ENCODE results near the gene PDE4D.

PDE4D gene

GRCh38 chr5:59204114-59204897 is 689.2 kb downstream of the PDE4D start:
- Histone ChIP-seq H2BK15ac (ENCODE audit: low read length) (no peak overlapping the region), H2BK5ac (ENCODE audit: low read length) (no peak overlapping the region), H3K79me1 (ENCODE audit: low read depth, low read length) (peaks cover 2% of the 10 kb centered on the region), H3K4ac (ENCODE audit: low read length) (no peak overlapping the region), H3K4me3 (ENCODE audit: low read length in 2 of 2) (no peak overlapping the region), H3K4me1 (ENCODE audit: control insufficient read depth in 2 of 2, insufficient read depth in 1 of 2, low read depth in 1 of 2, low read length in 2 of 2) (no peaks in the 10 kb centered on the region), H3K14ac (ENCODE audit: low read length) (no peak overlapping the region), H3K27ac (replicated peaks; ENCODE audit: low read length) (no peak overlapping the region), H2BK120ac (ENCODE audit: low read depth, low read length) (no peak overlapping the region), H4K8ac (ENCODE audit: low read depth, low read length) (no peak overlapping the region), H3K18ac (ENCODE audit: low read length) (no peak overlapping the region), H3K36me3 (replicated peaks in 1 of 2; ENCODE audit: control insufficient read depth in 2 of 2, insufficient read depth in 2 of 2, low read length in 2 of 2) (no peaks in the 10 kb centered on the region), H3K9ac (ENCODE audit: low read depth, low read length, poor library complexity) (no peak overlapping the region), H3K9me3 (replicated peaks in 1 of 2; ENCODE audit: control insufficient read depth in 2 of 2, insufficient read depth in 1 of 2, low read depth in 1 of 2, low read length in 2 of 2) (peaks cover 0 to 2% of the 10 kb centered on the region in 2 donors), H2AK5ac (ENCODE audit: low read depth, low read length) (no peak overlapping the region), H2AFZ (ENCODE audit: low read length) (no peak overlapping the region), H3K4me2 (ENCODE audit: insufficient read depth, low read length, poor library complexity, severe bottlenecking) (no peak overlapping the region), H2BK12ac (ENCODE audit: low read length) (no peak overlapping the region), H3K27me3 (ENCODE audit: control insufficient read depth in 3 of 3, insufficient read depth in 3 of 3, low read depth in 1 of 3, low read length in 3 of 3) (no peaks in the 10 kb centered on the region), H3K23ac (ENCODE audit: low read depth, low read length, poor library complexity) (no peak overlapping the region), H4K91ac (ENCODE audit: low read depth, low read length, poor library complexity) (no peak overlapping the region)
- WGBS, 2 donors (ENCODE audit: extremely low coverage in 2 of 2, insufficient read length in 2 of 2, insufficient replicate concordance in 1 of 2), result no CpG with 5 or more reads among the region's 5 CpGs
- DNase-seq (ENCODE audit: low spot score), result no peak

- H3K4me3 ChIP-seq (ENCODE audit: low read length in 2 of 2), result no peak overlapping the region
- H3K14ac ChIP-seq (ENCODE audit: low read length), result no peak overlapping the region
- H3K4me1 ChIP-seq (ENCODE audit: control insufficient read depth in 2 of 2, insufficient read depth in 1 of 2, low read depth in 1 of 2, low read length in 2 of 2), result peaks cover 0 to 2% of the 10 kb centered on the region in 2 donors
- no peak overlapping the region for H2BK120ac ChIP-seq (ENCODE audit: low read depth, low read length)
- H3K36me3 ChIP-seq (replicated peaks in 1 of 2; ENCODE audit: control insufficient read depth in 2 of 2, insufficient read depth in 2 of 2, low read length in 2 of 2), result no peaks in the 10 kb centered on the region
- H3K79me1 ChIP-seq (ENCODE audit: low read depth, low read length), result peaks cover 2% of the 10 kb centered on the region
- H4K8ac ChIP-seq (ENCODE audit: low read depth, low read length), result no peak overlapping the region
- H3K9me3 ChIP-seq (replicated peaks in 1 of 2; ENCODE audit: control insufficient read depth in 2 of 2, insufficient read depth in 1 of 2, low read depth in 1 of 2, low read length in 2 of 2), result peaks cover 2 to 3% of the 10 kb centered on the region in 2 donors
- H2BK15ac ChIP-seq (ENCODE audit: low read length), result no peak overlapping the region
- no peak for DNase-seq (ENCODE audit: low spot score)
- no peak overlapping the region for H3K18ac ChIP-seq (ENCODE audit: low read length)
- no CpG with 5 or more reads among the region's 7 CpGs for WGBS, 2 donors (ENCODE audit: extremely low coverage in 2 of 2, insufficient read length in 2 of 2, insufficient replicate concordance in 1 of 2)
- no peaks in the 10 kb centered on the region for H3K27me3 ChIP-seq (ENCODE audit: control insufficient read depth in 3 of 3, insufficient read depth in 3 of 3, low read depth in 1 of 3, low read length in 3 of 3)
- no peak overlapping the region for H3K4me2 ChIP-seq (ENCODE audit: insufficient read depth, low read length, poor library complexity, severe bottlenecking)
- no peak overlapping the region for H3K9ac ChIP-seq (ENCODE audit: low read depth, low read length, poor library complexity)
- H3K27ac ChIP-seq (replicated peaks; ENCODE audit: low read length), result no peak overlapping the region
- H3K4ac ChIP-seq (ENCODE audit: low read length), result no peak overlapping the region
- H4K91ac ChIP-seq (ENCODE audit: low read depth, low read length, poor library complexity), result no peak overlapping the region
- no peak overlapping the region for H2AK5ac ChIP-seq (ENCODE audit: low read depth, low read length)
- no peak overlapping the region for H3K23ac ChIP-seq (ENCODE audit: low read depth, low read length, poor library complexity)
- H2BK5ac ChIP-seq (ENCODE audit: low read length), result no peak overlapping the region
- H2AFZ ChIP-seq (ENCODE audit: low read length), result no peak overlapping the region
- H2BK12ac ChIP-seq (ENCODE audit: low read length), result no peak overlapping the region
Measured at GRCh38 chr5:59199868-59200267, 693.7 kb downstream of the PDE4D start.

- Histone ChIP-seq H3K4me1 (ENCODE audit: control insufficient read depth in 2 of 2, insufficient read depth in 1 of 2, low read depth in 1 of 2, low read length in 2 of 2) (peaks cover 0 to 2% of the 10 kb centered on the region in 2 donors), H3K27me3 (ENCODE audit: control insufficient read depth in 3 of 3, insufficient read depth in 3 of 3, low read depth in 1 of 3, low read length in 3 of 3) (no peaks in the 10 kb centered on the region), H3K9me3 (replicated peaks in 1 of 2; ENCODE audit: control insufficient read depth in 2 of 2, insufficient read depth in 1 of 2, low read depth in 1 of 2, low read length in 2 of 2) (peaks cover 2 to 3% of the 10 kb centered on the region in 2 donors), H3K27ac (replicated peaks; ENCODE audit: low read length) (no peak overlapping the region), H3K9ac (ENCODE audit: low read depth, low read length, poor library complexity) (no peak overlapping the region), H2BK120ac (ENCODE audit: low read depth, low read length) (no peak overlapping the region), H2AK5ac (ENCODE audit: low read depth, low read length) (no peak overlapping the region), H3K4me2 (ENCODE audit: insufficient read depth, low read length, poor library complexity, severe bottlenecking) (no peak overlapping the region), H2BK15ac (ENCODE audit: low read length) (no peak overlapping the region), H4K8ac (ENCODE audit: low read depth, low read length) (no peak overlapping the region), H2AFZ (ENCODE audit: low read length) (no peak overlapping the region), H2BK12ac (ENCODE audit: low read length) (no peak overlapping the region), H3K4me3 (ENCODE audit: low read length in 2 of 2) (no peak overlapping the region), H3K79me1 (ENCODE audit: low read depth, low read length) (peaks cover 2% of the 10 kb centered on the region), H3K36me3 (replicated peaks in 1 of 2; ENCODE audit: control insufficient read depth in 2 of 2, insufficient read depth in 2 of 2, low read length in 2 of 2) (no peaks in the 10 kb centered on the region), H2BK5ac (ENCODE audit: low read length) (no peak overlapping the region), H3K18ac (ENCODE audit: low read length) (no peak overlapping the region), H4K91ac (ENCODE audit: low read depth, low read length, poor library complexity) (no peak overlapping the region), H3K23ac (ENCODE audit: low read depth, low read length, poor library complexity) (no peak overlapping the region), H3K14ac (ENCODE audit: low read length) (no peak overlapping the region), H3K4ac (ENCODE audit: low read length) (no peak overlapping the region)
- WGBS, 2 donors (ENCODE audit: extremely low coverage in 2 of 2, insufficient read length in 2 of 2, insufficient replicate concordance in 1 of 2), result no CpG with 5 or more reads among the region's 1 CpG
- DNase-seq (ENCODE audit: low spot score), result no peak
Measured at GRCh38 chr5:59198832-59199231, 694.7 kb downstream of the PDE4D start.

GRCh38 chr5:59198365-59198764 is 695.2 kb downstream of the PDE4D start:
- no peak overlapping the region for H2BK15ac ChIP-seq (ENCODE audit: low read length)

More at GRCh38 chr5:59198365-59198764, 695.2 kb downstream of the PDE4D start:
- Histone ChIP-seq H2AFZ (ENCODE audit: low read length) (no peak overlapping the region), H3K4me1 (ENCODE audit: control insufficient read depth in 2 of 2, insufficient read depth in 1 of 2, low read depth in 1 of 2, low read length in 2 of 2) (peaks cover 0 to 2% of the 10 kb centered on the region in 2 donors), H3K9ac (ENCODE audit: low read depth, low read length, poor library complexity) (no peak overlapping the region), H2BK5ac (ENCODE audit: low read length) (no peak overlapping the region), H3K14ac (ENCODE audit: low read length) (no peak overlapping the region), H3K4me3 (ENCODE audit: low read length in 2 of 2) (no peak overlapping the region), H3K4me2 (ENCODE audit: insufficient read depth, low read length, poor library complexity, severe bottlenecking) (no peak overlapping the region), H4K91ac (ENCODE audit: low read depth, low read length, poor library complexity) (no peak overlapping the region), H3K9me3 (replicated peaks in 1 of 2; ENCODE audit: control insufficient read depth in 2 of 2, insufficient read depth in 1 of 2, low read depth in 1 of 2, low read length in 2 of 2) (peaks cover 2 to 3% of the 10 kb centered on the region in 2 donors), H3K79me1 (ENCODE audit: low read depth, low read length) (peaks cover 2% of the 10 kb centered on the region), H3K23ac (ENCODE audit: low read depth, low read length, poor library complexity) (no peak overlapping the region), H2BK12ac (ENCODE audit: low read length) (no peak overlapping the region), H3K27me3 (ENCODE audit: control insufficient read depth in 3 of 3, insufficient read depth in 3 of 3, low read depth in 1 of 3, low read length in 3 of 3) (no peaks in the 10 kb centered on the region), H2BK120ac (ENCODE audit: low read depth, low read length) (no peak overlapping the region), H4K8ac (ENCODE audit: low read depth, low read length) (no peak overlapping the region), H3K4ac (ENCODE audit: low read length) (no peak overlapping the region), H3K36me3 (replicated peaks in 1 of 2; ENCODE audit: control insufficient read depth in 2 of 2, insufficient read depth in 2 of 2, low read length in 2 of 2) (no peaks in the 10 kb centered on the region), H2AK5ac (ENCODE audit: low read depth, low read length) (no peak overlapping the region), H3K27ac (replicated peaks; ENCODE audit: low read length) (no peak overlapping the region), H3K18ac (ENCODE audit: low read length) (no peak overlapping the region)
- no CpG with 5 or more reads among the region's 2 CpGs for WGBS, 2 donors (ENCODE audit: extremely low coverage in 2 of 2, insufficient read length in 2 of 2, insufficient replicate concordance in 1 of 2)
- no peak for DNase-seq (ENCODE audit: low spot score)
